ENCODE measurements around the gene SH3GL3.
A peak's percentile ranks its signal among the peaks of the same experiment; 100 is the strongest.

SH3GL3 gene

GRCh38 chr15:83446904-83447709 lies at the start of gene SH3GL3:
Gene SH3GL3, plus strand, starts transcription at chr15:83447341. Its CDS starts 193 bp downstream, at chr15:83447534.
- no peak for DNase-seq (ENCODE audit: low spot score)

GRCh38 chr15:83398626-83399025 lies 48.5 kb upstream of the SH3GL3 start:
- DNase-seq (ENCODE audit: low spot score), result peak; percentile 12

- no peak for DNase-seq (ENCODE audit: low spot score)
These were observed 43.0 kb upstream of the SH3GL3 start for GRCh38 chr15:83404121-83404520.

- DNase-seq (ENCODE audit: low spot score), result no peak
These were observed 36.6 kb upstream of the SH3GL3 start for GRCh38 chr15:83410532-83410931.

- no peak for DNase-seq (ENCODE audit: low spot score)
These were observed 34.0 kb upstream of the SH3GL3 start for GRCh38 chr15:83413054-83413719.

GRCh38 chr15:83422081-83422480 lies 25.1 kb upstream of the SH3GL3 start:
- no peak for DNase-seq (ENCODE audit: low spot score)

- no peak for DNase-seq (ENCODE audit: low spot score)
These were observed 24.6 kb upstream of the SH3GL3 start for GRCh38 chr15:83422541-83422940.

GRCh38 chr15:83424101-83424500 lies 23.0 kb upstream of the SH3GL3 start:
- DNase-seq (ENCODE audit: low spot score), result no peak

- no peak for DNase-seq (ENCODE audit: low spot score)
These were observed 16.7 kb upstream of the SH3GL3 start for GRCh38 chr15:83430441-83430840.

- no peak for DNase-seq (ENCODE audit: low spot score)
These were observed 15.6 kb upstream of the SH3GL3 start for GRCh38 chr15:83431521-83431920.

- DNase-seq (ENCODE audit: low spot score), result no peak
These were observed 11.9 kb upstream of the SH3GL3 start for GRCh38 chr15:83435202-83435601.

GRCh38 chr15:83435782-83436181 lies 11.4 kb upstream of the SH3GL3 start:
- no peak for DNase-seq (ENCODE audit: low spot score)

GRCh38 chr15:83436513-83437158 lies 10.5 kb upstream of the SH3GL3 start:
- peak; percentile 40 for DNase-seq (ENCODE audit: low spot score)

- DNase-seq (ENCODE audit: low spot score), result no peak
These were observed 3.9 kb upstream of the SH3GL3 start for GRCh38 chr15:83443076-83443847.

GRCh38 chr15:83444936-83445335 lies 2.2 kb upstream of the SH3GL3 start:
- DNase-seq (ENCODE audit: low spot score), result no peak

GRCh38 chr15:83445643-83446042 lies 1.5 kb upstream of the SH3GL3 start:
- DNase-seq (ENCODE audit: low spot score), result no peak

GRCh38 chr15:83446417-83446816 lies 724 bp upstream of the SH3GL3 start:
- DNase-seq (ENCODE audit: low spot score), result no peak

- no peak for DNase-seq (ENCODE audit: low spot score)
These were observed 2.1 kb downstream of the SH3GL3 start for GRCh38 chr15:83449250-83449671.

GRCh38 chr15:83449937-83450506 lies 2.9 kb downstream of the SH3GL3 start:
- no peak for DNase-seq (ENCODE audit: low spot score)

- DNase-seq (ENCODE audit: low spot score), result no peak
These were observed 10.0 kb downstream of the SH3GL3 start for GRCh38 chr15:83457149-83457548.

- no peak for DNase-seq (ENCODE audit: low spot score)
These were observed 11.2 kb downstream of the SH3GL3 start for GRCh38 chr15:83458381-83458780.

- DNase-seq (ENCODE audit: low spot score), result no peak
These were observed 14.9 kb downstream of the SH3GL3 start for GRCh38 chr15:83462026-83462425.
